A172 (cell line): Measurements from ENCODE around the gene RBP4. TPM values are rescaled to one million over a fixed set of nuclear protein-coding genes. Genes with fewer than 3 reads are reported as not detected.
"Not testable (repeated sequence)": the region's sequence is repeated elsewhere in the genome, so short reads cannot be mapped to it uniquely, and the experiment has no call there.

Experiments used
- DNase-seq: peaks from one replicate; pipeline ENCODE4 v3.0.0-alpha.2; 2015; ENCODE audit warnings: low spot score
- total RNA-seq: library from RNA; depleted of rRNA; stranded (reverse); fragments of >200 nt; shearing (Covaris generic); gene quantifications from 2 replicates; pipeline ENCODE4 v1.2.3, GENCODE V29; 2014; rRNA removed

Gene RBP4
- total RNA-seq, 1 experiment from 2014 or later = not detected

DNA sequence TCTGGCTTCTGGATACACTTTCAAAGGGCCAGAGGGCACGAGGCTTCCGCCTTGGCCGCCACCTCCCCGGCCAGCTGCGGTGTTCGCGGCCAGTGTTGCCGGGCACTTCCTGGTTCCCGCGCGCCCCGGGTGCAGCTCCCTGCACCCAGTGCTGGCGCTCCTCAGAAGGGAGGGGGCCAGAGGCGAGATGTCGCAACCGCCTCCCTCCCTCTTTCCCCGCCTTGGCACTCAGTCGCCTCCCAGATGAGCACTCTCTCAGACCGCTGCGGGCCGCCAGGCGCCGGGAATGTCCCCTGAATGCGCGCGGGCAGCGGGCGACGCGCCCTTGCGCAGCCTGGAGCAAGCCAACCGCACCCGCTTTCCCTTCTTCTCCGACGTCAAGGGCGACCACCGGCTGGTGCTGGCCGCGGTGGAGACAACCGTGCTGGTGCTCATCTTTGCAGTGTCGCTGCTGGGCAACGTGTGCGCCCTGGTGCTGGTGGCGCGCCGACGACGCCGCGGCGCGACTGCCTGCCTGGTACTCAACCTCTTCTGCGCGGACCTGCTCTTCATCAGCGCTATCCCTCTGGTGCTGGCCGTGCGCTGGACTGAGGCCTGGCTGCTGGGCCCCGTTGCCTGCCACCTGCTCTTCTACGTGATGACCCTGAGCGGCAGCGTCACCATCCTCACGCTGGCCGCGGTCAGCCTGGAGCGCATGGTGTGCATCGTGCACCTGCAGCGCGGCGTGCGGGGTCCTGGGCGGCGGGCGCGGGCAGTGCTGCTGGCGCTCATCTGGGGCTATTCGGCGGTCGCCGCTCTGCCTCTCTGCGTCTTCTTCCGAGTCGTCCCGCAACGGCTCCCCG, 34.4 kb downstream of the RBP4 start, which contains the start of gene FFAR4:
Gene FFAR4 (plus strand): TSS at position 231 of the 842 bp plus-strand sequence. CDS start 56 bp downstream, at position 287.
- peak; percentile 35 for DNase-seq

DNA sequence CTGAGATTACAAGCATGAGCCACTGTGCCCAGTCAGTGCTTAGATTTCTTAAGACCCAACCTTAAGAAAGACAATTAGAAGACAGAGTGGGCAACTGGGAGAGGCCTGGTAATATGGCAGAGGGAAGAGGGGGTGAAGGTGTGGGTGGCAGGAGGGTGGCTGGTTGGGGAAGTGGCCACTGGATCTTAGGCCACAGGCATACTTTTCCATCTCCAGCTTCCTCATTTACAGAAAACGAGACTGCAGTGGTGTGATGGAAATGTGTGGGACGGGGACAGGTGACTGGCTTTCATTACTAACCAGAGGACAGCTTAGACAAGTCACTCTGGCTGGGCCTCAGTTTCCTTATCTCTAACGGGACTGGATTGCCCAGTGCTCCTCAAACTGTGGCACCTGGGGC, 35.6 kb downstream of the RBP4 start:
- DNase-seq = no peak

DNA sequence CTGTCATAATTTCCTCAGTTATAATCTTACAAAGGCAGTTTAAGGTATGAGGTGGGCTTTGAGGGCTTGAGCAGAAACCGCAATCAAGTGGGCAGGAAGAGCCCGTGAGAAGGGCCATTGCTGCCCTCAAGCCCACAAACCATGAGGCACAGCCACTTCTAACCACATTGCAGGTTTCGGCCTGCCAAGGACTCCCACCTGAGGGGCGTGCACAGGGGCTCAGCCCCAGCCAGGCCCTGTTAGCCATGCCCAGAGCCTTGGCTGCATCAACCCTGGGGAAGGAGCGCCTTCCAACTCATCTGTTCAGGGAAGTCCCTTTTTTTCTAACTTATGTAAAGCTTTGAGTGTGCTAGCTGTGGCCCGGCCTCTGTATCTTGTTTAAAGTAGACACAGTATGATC, 40.5 kb downstream of the RBP4 start:
- DNase-seq = no peak

DNA sequence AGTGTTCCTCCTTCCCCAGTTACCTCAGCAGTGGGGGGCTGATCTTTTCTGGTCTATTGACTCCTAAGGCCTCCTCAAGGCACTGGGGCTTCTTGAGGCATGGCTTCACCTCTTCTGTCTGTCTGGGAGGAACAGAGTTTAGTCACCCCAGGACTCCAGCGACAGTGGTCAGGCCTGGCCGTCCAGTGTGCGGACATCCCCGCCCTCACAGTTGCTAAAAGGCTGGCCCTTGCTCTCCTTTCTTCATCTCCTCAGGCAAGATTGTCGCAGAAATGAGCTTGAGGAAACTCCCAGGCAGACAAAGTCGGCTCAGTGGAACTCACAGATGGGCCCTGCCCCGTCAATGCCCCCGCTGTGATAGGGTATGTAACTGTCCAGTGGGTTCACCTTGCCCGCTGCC, 41.5 kb downstream of the RBP4 start:
- DNase-seq = no peak

DNA sequence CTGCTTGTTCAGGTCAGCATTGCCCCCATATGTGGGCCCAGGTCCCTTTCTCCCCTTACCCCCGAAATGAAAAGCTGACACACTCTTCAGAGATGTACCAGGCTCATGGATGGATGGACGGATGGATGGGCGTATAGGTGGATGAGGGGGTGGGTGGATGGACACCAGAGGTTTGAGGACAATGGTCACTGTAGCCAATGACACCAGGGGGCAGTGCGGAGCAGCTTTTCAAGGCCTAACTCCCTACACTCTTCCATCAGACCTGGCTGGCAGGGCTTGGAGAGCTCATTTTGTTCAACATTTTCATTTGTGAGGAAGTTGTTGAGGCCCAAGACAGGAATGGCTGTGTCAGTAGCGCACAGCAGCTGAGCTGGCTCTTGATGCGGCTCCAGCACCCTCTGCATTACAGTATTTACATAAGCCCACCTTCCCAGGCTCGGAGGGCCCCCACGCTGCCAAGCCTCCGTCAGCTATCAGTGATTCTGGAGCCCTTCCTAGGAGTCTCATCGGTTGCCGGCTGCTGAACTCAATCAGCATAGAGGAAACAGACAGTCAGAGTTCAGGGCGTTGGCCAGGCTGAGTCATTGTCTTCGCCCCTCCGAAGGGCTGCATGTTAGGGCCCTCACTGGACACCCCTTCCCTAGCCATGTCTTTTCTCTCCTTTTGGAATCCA, 46.1 kb downstream of the RBP4 start:
- peak; percentile 77 for DNase-seq

DNA sequence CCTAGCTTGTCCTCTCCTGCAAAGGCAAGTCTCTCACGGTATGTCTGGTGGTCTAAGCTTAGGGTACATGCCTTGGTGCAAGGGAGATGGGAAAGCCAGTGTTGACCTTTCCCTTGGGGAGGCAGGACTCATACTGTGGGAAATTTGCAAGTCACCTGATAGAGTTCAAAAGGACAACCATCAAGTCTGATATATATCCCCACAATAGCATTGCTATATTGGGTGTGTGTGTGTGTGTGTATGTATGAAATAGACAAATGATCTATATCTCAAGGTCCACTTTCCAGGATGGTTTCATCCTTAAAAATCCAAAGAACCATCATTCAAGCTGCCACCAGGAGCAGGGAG, 46.7 kb downstream of the RBP4 start:
- no peak for DNase-seq

DNA sequence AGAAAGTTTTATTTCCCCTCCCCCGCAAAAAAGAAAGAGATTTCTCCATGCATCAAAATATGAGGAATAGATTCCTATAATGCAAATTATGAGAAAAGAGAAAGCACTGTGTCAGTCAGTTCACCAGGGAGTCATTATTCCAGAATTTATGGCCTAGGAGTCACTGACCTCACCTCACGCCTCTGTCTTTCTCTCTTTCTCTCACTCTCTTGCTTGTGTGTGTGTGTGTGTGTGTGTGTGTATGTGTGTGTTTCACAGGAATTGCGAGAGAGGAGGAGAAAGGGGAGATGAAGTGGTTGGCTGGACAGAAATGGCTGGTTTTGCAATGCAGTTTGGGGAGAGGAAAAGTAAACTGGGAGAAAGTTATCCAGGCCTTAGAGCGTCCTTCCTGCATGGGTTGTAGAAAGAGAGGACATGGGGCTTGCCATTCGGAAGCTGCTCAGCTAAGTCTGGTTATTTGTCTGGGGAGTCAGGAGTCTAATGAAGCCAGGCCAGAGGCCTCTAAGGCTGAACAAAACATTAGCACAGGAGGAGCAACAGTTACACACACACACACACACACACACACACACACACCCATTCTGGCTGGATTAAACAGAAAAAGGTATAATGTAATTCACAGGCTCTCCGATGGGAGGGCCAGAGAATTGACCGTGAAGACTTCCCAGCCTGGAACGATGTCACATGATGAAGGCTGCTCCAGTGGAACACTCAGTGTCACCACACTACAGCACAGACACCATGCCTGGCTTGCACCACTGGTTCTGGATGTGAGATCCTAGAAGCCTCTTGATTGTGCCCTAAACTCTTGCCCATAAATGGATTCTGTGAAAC, 47.3 kb downstream of the RBP4 start:
- DNase-seq = no peak

DNA sequence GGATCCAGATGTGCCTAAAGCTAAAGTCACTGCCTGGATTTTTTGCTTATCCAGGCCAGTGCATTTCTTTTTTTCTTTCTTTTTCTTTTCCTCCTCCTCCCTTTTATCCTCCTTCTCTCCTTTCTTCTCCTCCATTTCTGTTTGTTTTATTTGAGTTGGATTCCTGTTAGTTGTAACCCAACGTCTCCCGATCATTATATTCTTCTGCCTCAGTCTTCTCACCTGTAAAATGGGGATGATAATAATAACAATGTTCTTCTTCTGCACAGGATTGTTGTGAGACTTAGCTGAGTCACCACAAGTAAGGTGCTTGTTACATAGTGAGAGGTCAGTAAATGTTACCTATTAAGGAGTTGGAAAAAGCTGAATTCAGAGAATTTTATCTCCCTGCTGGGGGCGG, 48.3 kb downstream of the RBP4 start:
- no peak for DNase-seq

DNA sequence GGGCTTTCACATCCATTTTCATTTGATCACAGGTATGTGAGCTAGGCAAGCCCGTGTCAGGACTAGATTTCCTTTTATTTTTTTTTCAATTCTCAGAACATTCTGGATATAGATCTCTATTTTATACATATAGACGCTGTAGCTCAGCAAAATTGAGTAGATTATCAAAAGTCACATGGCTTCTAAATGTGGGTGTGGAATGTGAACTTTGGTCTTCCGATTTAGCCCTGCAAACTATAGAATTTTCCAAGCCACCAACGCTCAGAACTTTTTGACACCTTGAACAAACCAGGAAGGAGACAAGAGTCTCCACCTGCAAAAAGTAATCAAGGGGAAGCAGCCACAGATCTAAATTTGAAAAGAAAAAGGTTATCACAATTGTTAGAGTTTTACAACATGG, 50.4 kb downstream of the RBP4 start:
- DNase-seq = no peak

DNA sequence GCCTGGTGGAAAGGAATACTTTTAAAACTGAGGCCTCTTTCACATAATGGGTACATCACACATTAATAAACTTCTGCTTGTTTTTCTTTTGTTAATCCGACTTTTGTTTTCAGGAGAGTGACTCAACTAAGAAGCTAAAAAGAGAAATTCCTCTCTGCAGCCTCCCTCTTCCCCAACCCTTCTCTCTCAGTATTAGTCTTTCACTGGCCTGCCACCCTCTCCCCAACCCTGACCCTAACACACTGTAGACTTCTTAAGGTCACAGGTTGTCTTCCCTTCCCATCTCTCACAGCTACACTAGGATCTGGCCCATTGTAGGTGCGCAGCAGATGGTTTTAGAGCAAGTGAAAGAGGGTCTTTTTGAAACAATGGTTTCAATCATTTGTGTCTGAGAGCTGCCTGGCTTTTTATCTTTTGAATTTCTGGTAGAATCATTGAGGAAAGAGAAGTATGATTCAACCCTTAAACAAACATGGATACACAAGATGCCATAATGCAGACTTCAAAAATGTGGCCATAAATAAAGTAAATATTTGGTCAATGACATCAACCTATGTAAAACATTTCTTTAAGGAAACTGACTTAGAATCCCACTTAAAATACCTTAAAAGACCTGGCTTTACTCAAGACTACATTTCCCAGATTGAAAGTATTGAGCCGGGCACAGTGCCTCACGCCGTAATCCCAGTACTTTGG, 52.5 kb downstream of the RBP4 start:
- peak; percentile 58 for DNase-seq

DNA sequence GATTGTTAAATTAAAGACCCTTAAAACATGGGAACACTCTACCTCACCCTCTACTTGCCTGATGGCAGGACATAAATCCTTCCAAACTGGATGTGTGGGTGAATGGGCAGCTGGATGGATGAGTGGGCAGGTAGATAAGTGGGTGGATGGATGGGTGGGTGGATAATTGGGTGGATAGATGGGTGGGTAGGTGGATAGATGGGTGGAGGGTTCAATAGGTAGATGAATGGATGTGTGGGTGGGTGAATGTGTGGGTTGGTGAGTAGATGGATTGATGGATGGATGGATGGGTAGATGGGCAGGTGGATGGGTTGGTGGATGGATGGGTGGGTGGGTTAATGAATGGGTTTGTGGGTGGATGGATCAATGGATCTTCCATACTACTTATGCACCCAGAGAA, 53.5 kb downstream of the RBP4 start:
- DNase-seq = no peak

DNA sequence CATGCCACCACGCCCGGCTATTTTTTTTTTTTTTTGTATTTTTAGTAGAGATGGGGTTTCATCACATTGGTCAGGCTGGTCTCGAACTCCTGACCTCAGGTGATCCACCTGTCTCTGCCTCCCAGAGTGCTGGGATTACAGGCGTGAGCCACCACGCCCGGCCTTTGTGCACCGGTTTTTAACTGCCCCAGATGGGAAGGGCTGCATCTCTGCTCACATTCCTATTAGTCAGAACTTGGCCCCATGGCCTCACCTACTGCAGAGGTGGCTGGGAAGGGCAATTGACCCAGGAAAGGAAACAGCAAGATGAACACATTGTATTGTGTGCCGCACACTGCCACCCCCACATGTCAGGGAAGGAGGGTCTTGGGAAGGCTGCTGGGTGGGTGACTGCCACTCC, 54.0 kb downstream of the RBP4 start:
- DNase-seq = not testable (repeated sequence)

DNA sequence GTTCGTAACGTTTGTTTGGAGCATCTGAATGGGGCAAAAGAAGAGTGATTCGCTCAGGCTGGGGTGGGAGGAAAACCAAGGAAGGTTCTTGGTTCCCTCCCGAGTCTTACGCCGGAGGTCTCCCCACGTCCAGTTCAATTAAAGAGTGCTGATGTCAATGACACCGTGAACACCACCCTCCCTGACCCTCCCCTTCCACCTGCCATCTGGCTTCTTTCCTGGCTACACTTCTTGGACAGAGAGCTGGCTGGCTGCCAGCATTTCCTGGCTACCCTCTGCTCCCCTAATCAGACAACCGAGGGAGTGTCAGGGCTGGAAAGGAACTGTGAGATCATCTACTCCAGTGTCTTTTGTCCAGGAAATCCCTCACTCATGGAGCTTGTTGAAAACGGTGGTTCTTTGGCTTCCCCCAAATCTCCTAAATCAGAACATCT, 58.7 kb downstream of the RBP4 start:
- peak; percentile 48 for DNase-seq

Other genes with a start within 250 kb of the RBP4 start
- gene MYOF, start 118.9 kb downstream of the RBP4 start, total RNA-seq = 285 and 317 TPM in 2 replicates
- 193 and 250 TPM in 2 replicates for gene CEP55, start 104.6 kb downstream of the RBP4 start, total RNA-seq
- not detected in 2 replicates for gene FFAR4, start 34.6 kb downstream of the RBP4 start, total RNA-seq
- not detected in 2 replicates for gene PDE6C, start 11.3 kb upstream of the RBP4 start, total RNA-seq
- 5.4 and 8.3 TPM in 2 replicates for gene FRA10AC1, start 101.4 kb upstream of the RBP4 start, total RNA-seq
- gene LGI1, start 156.7 kb upstream of the RBP4 start, total RNA-seq = not detected in 2 replicates